Astrocyte (in vitro differentiated cells and primary cell): ENCODE measurements around the gene SLC30A4. TPM values are rescaled to one million over a fixed set of nuclear protein-coding genes. Genes with fewer than 3 reads are reported as not detected.

Experiments
- DNase-seq: peaks from one replicate; pipeline ENCODE4 v3.0.0-alpha.2; 2010; ENCODE audit warnings: low read depth
- FAIRE-seq: peaks from 2 replicates; lab custom pipeline; 2011; peaks lifted over from hg19 to GRCh38; lab: Jason Lieb, UNC
- H2AFZ ChIP-seq: 2 replicates; pipeline ENCODE4 v1.6.0; 2012; ENCODE audit warnings: low read depth, low read length, inconsistent platforms
- H3K27ac ChIP-seq: 2 replicates; pipeline ENCODE4 v1.5.1; 2011; ENCODE audit warnings: low read depth, low read length, inconsistent platforms
- H3K27me3 ChIP-seq: 2 replicates; pipeline ENCODE4 v1.6.0; 2011; ENCODE audit warnings: low read length, inconsistent platforms; ENCODE audit not compliant: insufficient read depth
- H3K36me3 ChIP-seq: 2 replicates; pipeline ENCODE4 v1.5.1; 2011; ENCODE audit warnings: low read length, inconsistent platforms; ENCODE audit not compliant: insufficient read depth
- H3K4me1 ChIP-seq: 2 replicates; pipeline ENCODE4 v1.5.1; 2011; ENCODE audit warnings: low read length, inconsistent platforms; ENCODE audit not compliant: insufficient read depth
- H3K4me2 ChIP-seq: 2 replicates; pipeline ENCODE4 v1.6.0; 2012; ENCODE audit warnings: low read length, inconsistent platforms
- H3K4me3 ChIP-seq: 2 replicates; pipeline ENCODE4 v1.5.1; 2011; ENCODE audit warnings: low read depth, mild to moderate bottlenecking, low read length, inconsistent platforms; ENCODE audit not compliant: insufficient read depth
- H3K79me2 ChIP-seq: 2 replicates; pipeline ENCODE4 v1.6.0; 2012; ENCODE audit warnings: mild to moderate bottlenecking, low read length, inconsistent platforms; ENCODE audit not compliant: insufficient read depth
- H3K9ac ChIP-seq: 2 replicates; pipeline ENCODE4 v1.6.0; 2012; ENCODE audit warnings: mild to moderate bottlenecking, low read length, inconsistent platforms
- H3K9me3 ChIP-seq: 2 replicates; pipeline ENCODE4 v1.5.1; 2012; ENCODE audit warnings: low read depth, mild to moderate bottlenecking, low read length, inconsistent platforms; ENCODE audit not compliant: insufficient read depth
- H4K20me1 ChIP-seq: 2 replicates; pipeline ENCODE4 v1.6.0; 2012; ENCODE audit warnings: low read length, inconsistent platforms; ENCODE audit not compliant: insufficient read depth
- H3K27ac Mint-ChIP-seq: one replicate; pipeline ENCODE4 v1.8.0; 2021; ENCODE audit warnings: mild to moderate bottlenecking, mixed read lengths; ENCODE audit not compliant: unreplicated experiment
- H3K27me3 Mint-ChIP-seq: one replicate; pipeline ENCODE4 v1.8.0; 2021; ENCODE audit warnings: low read depth, mixed read lengths; ENCODE audit not compliant: unreplicated experiment
- H3K36me3 Mint-ChIP-seq: one replicate; pipeline ENCODE4 v1.8.0; 2021; ENCODE audit warnings: low read depth, mixed read lengths; ENCODE audit not compliant: unreplicated experiment
- H3K4me1 Mint-ChIP-seq: one replicate; pipeline ENCODE4 v1.8.0; 2021; ENCODE audit warnings: low read depth, mixed read lengths; ENCODE audit not compliant: unreplicated experiment
- H3K4me3 Mint-ChIP-seq: one replicate; pipeline ENCODE4 v1.8.0; 2021; ENCODE audit warnings: mild to moderate bottlenecking, moderate library complexity, mixed read lengths; ENCODE audit not compliant: unreplicated experiment
- H3K9me3 Mint-ChIP-seq: one replicate; pipeline ENCODE4 v1.8.0; 2021; ENCODE audit warnings: mild to moderate bottlenecking, mixed read lengths; ENCODE audit not compliant: unreplicated experiment
- EZH2 ChIP-seq: IDR thresholded peaks from 2 replicates; pipeline ENCODE4 v1.6.1; 2012; ENCODE audit warnings: mild to moderate bottlenecking, low read length, inconsistent platforms; ENCODE audit not compliant: insufficient read depth
- total RNA-seq: library from RNA; stranded (reverse); gene quantifications from 2 replicates; pipeline ENCODE4 v1.2.1, GENCODE V29; 2021
- TF ChIP-seq, protein P1 (sequence below): IDR thresholded peaks from 2 replicates; pipeline ENCODE4 v1.5.1; 2011; ENCODE audit warnings: low read depth, mild to moderate bottlenecking, inconsistent platforms, low read length, moderate library complexity; ENCODE audit not compliant: insufficient read depth

Gene SLC30A4
- total RNA-seq, 1 donor from 2014 or later = 8.0 TPM

GRCh38 chr15:45539680-45540079, 17.1 kb upstream of the SLC30A4 start:
- Histone ChIP-seq H3K36me3 (no peaks in the 10 kb centered on the region), H4K20me1 (no peaks in the 10 kb centered on the region), H3K4me2 (no peak overlapping the region), H2AFZ (no peak overlapping the region), H3K9me3 (no peaks in the 10 kb centered on the region), H3K4me3 (no peak overlapping the region), H3K9ac (no peak overlapping the region), H3K79me2 (no peaks in the 10 kb centered on the region), H3K27me3 (no peaks in the 10 kb centered on the region), H3K4me1 (no peaks in the 10 kb centered on the region), H3K27ac (no peak overlapping the region)
- no peaks in the 10 kb centered on the region for H3K36me3 Mint-ChIP-seq
- H3K27ac Mint-ChIP-seq = no peak overlapping the region
- no peaks in the 10 kb centered on the region for H3K27me3 Mint-ChIP-seq
- FAIRE-seq = no peak
- H3K4me1 Mint-ChIP-seq = no peaks in the 10 kb centered on the region
- no peak for DNase-seq
- no peak overlapping the region for H3K4me3 Mint-ChIP-seq
- TF ChIP-seq, protein P1, sequence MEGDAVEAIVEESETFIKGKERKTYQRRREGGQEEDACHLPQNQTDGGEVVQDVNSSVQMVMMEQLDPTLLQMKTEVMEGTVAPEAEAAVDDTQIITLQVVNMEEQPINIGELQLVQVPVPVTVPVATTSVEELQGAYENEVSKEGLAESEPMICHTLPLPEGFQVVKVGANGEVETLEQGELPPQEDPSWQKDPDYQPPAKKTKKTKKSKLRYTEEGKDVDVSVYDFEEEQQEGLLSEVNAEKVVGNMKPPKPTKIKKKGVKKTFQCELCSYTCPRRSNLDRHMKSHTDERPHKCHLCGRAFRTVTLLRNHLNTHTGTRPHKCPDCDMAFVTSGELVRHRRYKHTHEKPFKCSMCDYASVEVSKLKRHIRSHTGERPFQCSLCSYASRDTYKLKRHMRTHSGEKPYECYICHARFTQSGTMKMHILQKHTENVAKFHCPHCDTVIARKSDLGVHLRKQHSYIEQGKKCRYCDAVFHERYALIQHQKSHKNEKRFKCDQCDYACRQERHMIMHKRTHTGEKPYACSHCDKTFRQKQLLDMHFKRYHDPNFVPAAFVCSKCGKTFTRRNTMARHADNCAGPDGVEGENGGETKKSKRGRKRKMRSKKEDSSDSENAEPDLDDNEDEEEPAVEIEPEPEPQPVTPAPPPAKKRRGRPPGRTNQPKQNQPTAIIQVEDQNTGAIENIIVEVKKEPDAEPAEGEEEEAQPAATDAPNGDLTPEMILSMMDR = no peak
- TF ChIP-seq EZH2 = no peak
- no peaks in the 10 kb centered on the region for H3K9me3 Mint-ChIP-seq

- DNase-seq (no peak), FAIRE-seq (no peak)
- no peak overlapping the region for H3K4me3 Mint-ChIP-seq
- H3K27me3 Mint-ChIP-seq = no peaks in the 10 kb centered on the region
- Histone ChIP-seq H3K36me3 (no peaks in the 10 kb centered on the region), H3K27me3 (no peaks in the 10 kb centered on the region), H2AFZ (no peak overlapping the region), H3K4me2 (no peak overlapping the region), H3K4me1 (no peaks in the 10 kb centered on the region), H3K9ac (no peak overlapping the region), H4K20me1 (no peaks in the 10 kb centered on the region), H3K79me2 (no peaks in the 10 kb centered on the region), H3K27ac (no peak overlapping the region), H3K4me3 (no peak overlapping the region), H3K9me3 (no peaks in the 10 kb centered on the region)
- no peaks in the 10 kb centered on the region for H3K36me3 Mint-ChIP-seq
- no peak overlapping the region for H3K27ac Mint-ChIP-seq
- no peaks in the 10 kb centered on the region for H3K9me3 Mint-ChIP-seq
- peaks cover 10% of the 10 kb centered on the region for H3K4me1 Mint-ChIP-seq
- TF ChIP-seq, protein P1 = no peak
- no peak for TF ChIP-seq EZH2
These were observed 14.4 kb upstream of the SLC30A4 start for GRCh38 chr15:45536934-45537333.

DNA sequence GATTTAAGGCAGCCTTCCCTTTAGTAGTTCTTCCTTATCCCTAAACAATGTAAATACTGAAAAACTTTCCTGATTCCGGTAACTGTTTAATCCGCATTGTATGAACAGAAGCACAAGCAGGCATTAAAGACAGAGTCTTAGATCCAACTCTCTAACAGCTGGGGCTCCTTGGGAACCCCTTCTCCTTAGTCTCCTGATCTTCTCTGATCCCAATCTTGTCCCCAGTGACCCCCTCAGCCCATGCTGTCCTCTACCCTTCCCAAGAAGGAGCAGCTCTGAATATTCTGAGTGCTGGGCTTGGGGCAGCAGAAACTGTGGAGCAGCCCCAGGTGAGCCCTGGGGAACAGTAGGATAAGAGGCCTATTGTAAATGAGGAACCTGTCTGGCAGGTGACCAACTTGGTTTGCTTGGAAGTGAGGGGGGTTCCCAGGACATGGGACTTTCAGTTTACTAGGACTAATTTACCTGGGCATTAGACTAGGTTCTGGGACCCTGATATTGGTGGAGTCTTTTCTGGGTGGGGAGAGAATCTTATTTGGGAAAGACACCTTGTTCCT, 13.0 kb upstream of the SLC30A4 start:
- no peaks in the 10 kb centered on the region for H3K9me3 ChIP-seq
- H3K36me3 Mint-ChIP-seq = no peaks in the 10 kb centered on the region
- no peak for DNase-seq
- H3K4me3 ChIP-seq = no peak overlapping the region
- H3K4me1 Mint-ChIP-seq = peaks cover 12% of the 10 kb centered on the region
- no peaks in the 10 kb centered on the region for H4K20me1 ChIP-seq
- H3K4me1 ChIP-seq = no peaks in the 10 kb centered on the region
- H3K27me3 ChIP-seq = no peaks in the 10 kb centered on the region
- H3K27me3 Mint-ChIP-seq = no peaks in the 10 kb centered on the region
- no peak overlapping the region for H3K27ac Mint-ChIP-seq
- H3K9ac ChIP-seq = no peak overlapping the region
- no peak overlapping the region for H3K4me3 Mint-ChIP-seq
- FAIRE-seq = no peak
- no peaks in the 10 kb centered on the region for H3K79me2 ChIP-seq
- no peak overlapping the region for H3K4me2 ChIP-seq
- no peaks in the 10 kb centered on the region for H3K9me3 Mint-ChIP-seq
- no peaks in the 10 kb centered on the region for H3K36me3 ChIP-seq
- no peak overlapping the region for H2AFZ ChIP-seq
- H3K27ac ChIP-seq = no peak overlapping the region
- TF ChIP-seq, protein P1 = no peak
- no peak for TF ChIP-seq EZH2
